Hepatocyte (in vitro differentiated cells): ENCODE results near the gene GPRC5A. TPM values are rescaled to one million over a fixed set of nuclear protein-coding genes. Genes with fewer than 3 reads are reported as not detected.

Source experiments
- DNase-seq: peaks from one replicate; pipeline ENCODE4 v3.0.0-alpha.2; 2016; ENCODE audit warnings: low spot score
- H2AFZ ChIP-seq: fragments of 200-600 bp; sonication (generic); 2 replicates; pipeline ENCODE4 v1.6.0; 2016; ENCODE audit warnings: antibody characterized with exemption, mild to moderate bottlenecking
- H3K27ac ChIP-seq: fragments of 200-600 bp; sonication (generic); 2 replicates; pipeline ENCODE4 v1.5.1; 2016; ENCODE audit warnings: mild to moderate bottlenecking
- H3K27me3 ChIP-seq: fragments of 200-600 bp; sonication (generic); 2 replicates; pipeline ENCODE4 v1.6.1; 2016
- H3K36me3 ChIP-seq: fragments of 200-600 bp; sonication (generic); replicated peaks from 2 replicates; pipeline ENCODE4 v1.5.1; 2016; ENCODE audit warnings: low read depth; ENCODE audit not compliant: insufficient read depth
- H3K4me1 ChIP-seq: fragments of 200-600 bp; sonication (generic); 2 replicates; pipeline ENCODE4 v1.5.1; 2016; ENCODE audit warnings: mild to moderate bottlenecking, moderate library complexity; ENCODE audit not compliant: insufficient read depth
- H3K4me2 ChIP-seq: fragments of 200-600 bp; sonication (generic); 2 replicates; pipeline ENCODE4 v1.6.0; 2016
- H3K4me3 ChIP-seq: fragments of 200-600 bp; sonication (generic); 2 replicates; pipeline ENCODE4 v1.5.1; 2016; ENCODE audit warnings: mild to moderate bottlenecking
- H3K79me2 ChIP-seq: fragments of 200-600 bp; sonication (generic); 2 replicates; pipeline ENCODE4 v1.6.0; 2017; ENCODE audit warnings: mild to moderate bottlenecking
- H3K9me2 ChIP-seq: fragments of 200-600 bp; sonication (generic); replicated peaks from 2 replicates; pipeline ENCODE4 v1.6.0; 2017; ENCODE audit warnings: mild to moderate bottlenecking; ENCODE audit not compliant: insufficient read depth
- H3K9me3 ChIP-seq: fragments of 200-600 bp; sonication (generic); 2 replicates; pipeline ENCODE4 v1.5.1; 2016; ENCODE audit warnings: low read depth, mild to moderate bottlenecking
- H4K20me1 ChIP-seq: fragments of 200-600 bp; sonication (generic); 2 replicates; pipeline ENCODE4 v1.6.0; 2016; ENCODE audit warnings: mild to moderate bottlenecking; ENCODE audit not compliant: insufficient read depth, poor library complexity, severe bottlenecking
- EZH2 ChIP-seq: fragments of 200-600 bp; sonication (generic); IDR thresholded peaks from 2 replicates; pipeline ENCODE4 v1.6.1; 2016; ENCODE audit warnings: antibody characterized with exemption, mild to moderate bottlenecking, borderline replicate concordance
- EZH2phosphoT487 ChIP-seq: fragments of 200-600 bp; sonication (generic); IDR thresholded peaks from one replicate; pipeline ENCODE4 v1.6.1; 2018; ENCODE audit warnings: antibody characterized with exemption, mild to moderate bottlenecking, low read depth, moderate library complexity; ENCODE audit not compliant: unreplicated experiment, severe bottlenecking
- WGBS: methylation state at CpG from one replicate; pipeline ENCODE4 v1.1.6; 2016; ENCODE audit warnings: low lambda C conversion rate; ENCODE audit errors: missing lambda C conversion rate; 5-methylcytosine and 5-hydroxymethylcytosine counted together
- polyA plus RNA-seq: library from polyadenylated mRNA; unstranded; fragments of >200 nt; fragmentation: Nextera tagmentation; extraction: Ambion mirVana; gene quantifications from 2 replicates; pipeline ENCODE4 v1.2.1, GENCODE V29; 2016
- total RNA-seq: library from RNA; depleted of rRNA; stranded (reverse); fragments of >200 nt; gene quantifications from 2 replicates; pipeline ENCODE4 v1.2.3, GENCODE V29; 2014
- TF ChIP-seq, protein P1 (sequence below): fragments of 200-600 bp; sonication (generic); IDR thresholded peaks from 2 replicates; pipeline ENCODE4 v1.5.1; 2016; ENCODE audit warnings: antibody characterized with exemption, mild to moderate bottlenecking; ENCODE audit not compliant: poor library complexity

The GPRC5A gene
- total and polyA plus RNA-seq, 2 experiments from 2014 or later = 60.2 to 80.4 TPM

DNA sequence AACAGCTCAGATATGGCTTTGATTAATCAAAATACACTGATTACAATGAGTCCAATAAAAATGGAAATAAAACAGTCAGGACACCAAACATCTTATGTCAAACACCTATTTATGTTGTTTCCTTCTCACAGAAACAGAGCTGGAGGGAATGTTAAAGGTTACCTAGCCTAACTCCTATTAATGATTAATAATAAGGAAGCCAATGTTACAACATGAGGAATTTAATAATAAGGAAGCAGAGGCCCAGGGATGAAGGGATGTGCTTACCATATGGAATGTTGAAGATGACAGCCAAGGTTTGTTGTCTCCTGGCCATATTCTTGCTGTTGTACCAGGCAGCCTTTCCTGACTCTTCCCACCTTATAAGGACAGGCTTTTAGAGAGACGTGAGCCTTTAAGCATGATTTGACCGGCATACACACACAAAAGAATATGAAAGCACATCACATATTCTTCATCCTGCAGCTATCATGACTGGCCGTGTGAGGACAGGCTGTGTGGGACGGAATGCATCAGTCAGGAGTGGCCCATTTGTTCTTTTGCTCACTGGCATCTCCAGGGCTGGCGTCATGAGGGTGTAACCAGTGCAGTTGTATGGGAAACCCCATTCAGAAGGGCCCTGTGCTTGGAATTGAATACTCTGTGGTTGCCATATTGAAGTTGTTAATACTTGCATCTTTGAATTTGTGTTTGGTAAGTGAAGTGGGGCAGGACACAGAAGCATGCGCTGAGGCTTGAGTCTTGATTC is 63.7 kb downstream of the GPRC5A start:
- Histone ChIP-seq H3K36me3 (no peaks in the 10 kb centered on the region), H3K4me3 (no peak overlapping the region), H3K27ac (no peak overlapping the region), H3K4me1 (no peaks in the 10 kb centered on the region), H3K4me2 (no peak overlapping the region), H2AFZ (no peak overlapping the region), H3K27me3 (no peaks in the 10 kb centered on the region), H3K79me2 (no peaks in the 10 kb centered on the region), H4K20me1 (no peaks in the 10 kb centered on the region), H3K9me3 (no peaks in the 10 kb centered on the region), H3K9me2 (no peaks in the 10 kb centered on the region)
- WGBS = 98% methylated on average over 6 of the region's 6 CpGs
- TF ChIP-seq EZH2 (no peak), EZH2phosphoT487 (no peak)
- TF ChIP-seq, protein P1, sequence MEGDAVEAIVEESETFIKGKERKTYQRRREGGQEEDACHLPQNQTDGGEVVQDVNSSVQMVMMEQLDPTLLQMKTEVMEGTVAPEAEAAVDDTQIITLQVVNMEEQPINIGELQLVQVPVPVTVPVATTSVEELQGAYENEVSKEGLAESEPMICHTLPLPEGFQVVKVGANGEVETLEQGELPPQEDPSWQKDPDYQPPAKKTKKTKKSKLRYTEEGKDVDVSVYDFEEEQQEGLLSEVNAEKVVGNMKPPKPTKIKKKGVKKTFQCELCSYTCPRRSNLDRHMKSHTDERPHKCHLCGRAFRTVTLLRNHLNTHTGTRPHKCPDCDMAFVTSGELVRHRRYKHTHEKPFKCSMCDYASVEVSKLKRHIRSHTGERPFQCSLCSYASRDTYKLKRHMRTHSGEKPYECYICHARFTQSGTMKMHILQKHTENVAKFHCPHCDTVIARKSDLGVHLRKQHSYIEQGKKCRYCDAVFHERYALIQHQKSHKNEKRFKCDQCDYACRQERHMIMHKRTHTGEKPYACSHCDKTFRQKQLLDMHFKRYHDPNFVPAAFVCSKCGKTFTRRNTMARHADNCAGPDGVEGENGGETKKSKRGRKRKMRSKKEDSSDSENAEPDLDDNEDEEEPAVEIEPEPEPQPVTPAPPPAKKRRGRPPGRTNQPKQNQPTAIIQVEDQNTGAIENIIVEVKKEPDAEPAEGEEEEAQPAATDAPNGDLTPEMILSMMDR = no peak
- DNase-seq = no peak

DNA sequence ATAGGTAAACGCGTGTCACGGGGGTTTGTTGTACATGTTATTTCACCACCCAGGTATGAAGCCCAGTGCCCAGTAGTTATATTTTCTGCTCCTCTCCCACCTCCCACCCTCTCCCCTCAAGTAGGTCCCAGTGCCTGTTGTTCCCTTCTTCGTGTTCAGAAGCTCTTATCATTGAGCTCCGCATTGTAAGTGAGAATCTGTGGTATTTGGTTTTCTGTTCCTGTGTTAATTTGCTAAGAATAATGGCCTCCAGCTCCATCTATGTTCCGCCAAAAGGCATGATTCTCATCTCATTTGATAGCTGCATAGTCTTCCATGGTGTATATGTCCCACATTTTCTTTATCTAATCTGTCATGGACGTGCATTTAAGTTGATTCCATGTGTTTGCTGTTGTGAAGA is 67.5 kb downstream of the GPRC5A start:
- H3K36me3 ChIP-seq = no peaks in the 10 kb centered on the region
- DNase-seq = no peak
- no peaks in the 10 kb centered on the region for H3K79me2 ChIP-seq
- H3K4me2 ChIP-seq = no peak overlapping the region
- TF ChIP-seq EZH2 = no peak
- TF ChIP-seq, protein P1 = no peak
- TF ChIP-seq EZH2phosphoT487 = no peak
- H3K27me3 ChIP-seq = no peaks in the 10 kb centered on the region
- H3K4me1 ChIP-seq = no peaks in the 10 kb centered on the region
- no peaks in the 10 kb centered on the region for H4K20me1 ChIP-seq
- no peak overlapping the region for H3K27ac ChIP-seq
- no peaks in the 10 kb centered on the region for H3K9me3 ChIP-seq
- no peaks in the 10 kb centered on the region for H3K9me2 ChIP-seq
- no peak overlapping the region for H2AFZ ChIP-seq
- no peak overlapping the region for H3K4me3 ChIP-seq
- 69% methylated on average over 7 of the region's 7 CpGs for WGBS

DNA sequence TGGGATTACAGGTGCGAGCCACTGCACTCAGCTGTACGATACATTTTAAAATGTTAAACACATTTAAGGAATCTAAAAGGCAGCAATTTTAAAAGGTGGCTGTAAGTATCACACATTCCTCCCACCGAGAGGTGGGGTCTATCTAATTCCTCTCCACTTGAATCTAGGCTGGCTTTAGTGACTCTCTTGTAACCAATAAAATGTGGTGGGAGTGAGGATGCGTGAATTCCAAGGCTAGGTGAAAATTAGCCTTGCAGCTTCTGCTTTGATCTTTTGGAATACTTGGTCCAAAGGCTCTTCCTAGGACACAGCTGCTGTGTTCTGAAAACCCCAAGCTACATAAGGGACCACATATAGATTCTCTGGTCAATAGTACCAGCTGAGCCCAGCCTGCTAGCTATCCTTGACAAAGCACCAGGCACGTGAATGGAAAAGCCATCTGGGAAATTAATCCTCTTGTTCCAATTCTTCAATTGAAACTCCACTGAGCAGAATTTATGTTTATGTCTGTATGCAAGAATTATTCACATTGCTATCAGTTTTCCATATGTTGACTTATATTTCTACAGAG is 69.4 kb downstream of the GPRC5A start:
- Histone ChIP-seq H3K36me3 (no peaks in the 10 kb centered on the region), H3K27me3 (no peaks in the 10 kb centered on the region), H4K20me1 (no peaks in the 10 kb centered on the region), H3K9me2 (no peaks in the 10 kb centered on the region), H3K79me2 (no peaks in the 10 kb centered on the region), H3K4me3 (no peak overlapping the region), H3K27ac (no peak overlapping the region), H2AFZ (no peak overlapping the region), H3K4me2 (no peak overlapping the region), H3K9me3 (no peaks in the 10 kb centered on the region), H3K4me1 (no peaks in the 10 kb centered on the region)
- 78% methylated on average over 5 of the region's 5 CpGs for WGBS
- no peak for TF ChIP-seq EZH2phosphoT487
- TF ChIP-seq, protein P1 = no peak
- TF ChIP-seq EZH2 = no peak
- no peak for DNase-seq
